ENCODE data around the gene CMYA5. TPM values are rescaled to one million over a fixed set of nuclear protein-coding genes. Genes with fewer than 3 reads are reported as not detected.
A peak's percentile ranks its signal among the peaks of the same experiment; 100 is the strongest.

Gene CMYA5
- total and polyA plus RNA-seq, 11 donors = 279 to 2,421 (median 983) TPM

DNA sequence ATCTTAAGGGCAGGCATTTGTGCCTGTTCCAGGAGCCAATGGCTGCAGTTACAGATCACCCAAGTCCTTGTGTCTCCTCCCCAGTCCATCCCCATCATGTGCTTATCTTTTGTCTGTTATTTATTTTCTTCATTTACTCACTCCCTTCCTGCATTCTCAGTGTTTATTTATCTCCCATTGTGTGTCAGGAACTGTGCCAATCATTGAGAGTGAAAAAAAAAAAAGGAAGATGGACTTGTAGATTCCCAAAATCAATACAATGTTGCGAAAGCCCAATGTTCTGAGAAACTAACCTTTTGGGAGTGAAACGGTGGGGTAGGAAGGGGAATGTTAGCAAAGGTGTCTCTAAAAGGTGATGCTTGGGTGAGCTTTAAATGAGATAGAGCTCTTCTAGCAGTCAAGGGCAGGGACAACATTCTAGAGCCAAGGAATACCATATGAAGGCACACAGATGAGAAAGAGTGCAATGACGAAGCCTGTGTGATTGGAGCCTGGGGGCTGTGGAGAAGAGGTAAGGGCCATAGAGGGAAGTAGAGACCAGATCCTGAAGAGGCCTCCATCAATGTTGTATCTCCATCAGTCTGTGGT, 53.0 kb downstream of the CMYA5 start:
- no peak overlapping the region for H3K4me3 ChIP-seq
- DNase-seq = no peak
- peak overlapping the region in 11 of 12 donors; percentile 33 to 92 (median 73) for H3K27ac ChIP-seq

DNA sequence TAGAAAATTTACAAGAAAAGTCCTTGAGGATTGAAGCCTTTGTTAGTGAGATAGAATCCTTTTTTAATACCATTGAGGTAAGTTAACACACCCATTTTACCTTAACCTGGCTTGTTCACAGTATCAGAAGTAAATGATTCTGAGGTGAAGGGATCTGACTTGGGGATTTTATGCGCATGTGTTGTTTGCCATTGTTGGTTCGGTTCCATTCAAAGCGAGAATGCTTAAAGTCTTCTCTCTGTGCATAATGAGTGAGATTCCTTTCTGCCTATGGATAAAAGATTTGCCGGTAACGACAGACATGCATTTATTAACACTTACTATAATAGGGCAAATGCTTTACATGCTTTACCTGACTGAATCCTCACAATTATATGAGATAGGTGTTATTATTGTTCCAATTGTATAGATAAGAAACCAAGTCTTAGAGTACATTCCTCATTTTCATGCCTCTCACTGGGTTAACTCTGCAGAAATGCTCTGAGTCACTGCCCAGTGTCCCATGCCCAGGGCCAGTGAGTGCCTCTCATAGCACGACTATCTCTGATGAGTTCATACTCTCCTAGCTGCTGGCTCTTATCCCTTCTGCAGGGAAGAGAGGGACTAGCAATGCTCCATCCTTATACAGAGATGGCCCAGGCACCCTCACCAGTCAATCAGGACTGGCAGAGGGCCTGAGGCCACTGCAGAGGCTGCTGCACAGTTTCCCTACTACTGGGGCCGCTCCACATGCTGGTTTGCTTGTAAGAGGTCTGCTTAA, 54.4 kb downstream of the CMYA5 start:
- peak overlapping the region in 11 of 12 donors; percentile 45 to 92 (median 73) for H3K27ac ChIP-seq

More for the DNA sequence above, 53.0 kb downstream of the CMYA5 start:
- H3K4me1 ChIP-seq = peaks cover 0 to 40% (median 16%) of the 10 kb centered on the region in 12 donors
- no peak for ATAC-seq
- no peaks in the 10 kb centered on the region for H3K9me3 ChIP-seq
- 84 to 92% (median 87%) methylated on average over 3 of the region's 3 CpGs for WGBS, 4 donors
- TF ChIP-seq CTCF (IDR thresholded peaks at IDR 0.05) (no peak), POLR2A (IDR thresholded peaks at IDR 0.05) (no peak)
- no peaks in the 10 kb centered on the region for H3K27me3 ChIP-seq
- intact Hi-C loops (cut with DNase I) = loop anchor here in 1 of 10 donors (5.0 kb wide), 1 partner anchor 50 kb away; no protein-coding TSS in a partner anchor
- H3K36me3 ChIP-seq = peaks cover 0 to 80% (median 6%) of the 10 kb centered on the region in 9 donors

DNA sequence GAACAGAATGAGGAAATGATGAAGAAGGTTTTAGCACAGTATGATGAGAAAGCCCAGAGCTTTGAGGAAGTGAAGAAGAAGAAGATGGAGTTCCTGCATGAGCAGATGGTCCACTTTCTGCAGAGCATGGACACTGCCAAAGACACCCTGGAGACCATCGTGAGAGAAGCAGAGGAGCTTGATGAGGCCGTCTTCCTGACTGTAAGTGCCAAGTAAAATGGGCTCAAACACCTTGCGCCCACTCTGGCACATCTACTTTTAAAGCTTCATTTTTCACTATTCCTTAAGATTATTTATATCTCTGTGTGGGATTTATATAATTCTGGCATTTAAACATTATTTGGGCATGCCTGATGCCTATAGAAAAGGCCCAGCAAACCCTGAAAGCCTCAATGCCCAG, 55.6 kb downstream of the CMYA5 start:
- no peak for DNase-seq
- H3K27ac ChIP-seq = peak overlapping the region in 8 of 12 donors; percentile 45 to 92 (median 73)
- intact Hi-C loops (cut with DNase I) = loop anchor here in 1 of 10 donors (5.0 kb wide), 1 partner anchor 53 kb away; no protein-coding TSS in a partner anchor
- WGBS, 4 donors = 74 to 86% (median 77%) methylated on average over 3 of the region's 3 CpGs
- H3K36me3 ChIP-seq = peaks cover 0 to 86% (median 6%) of the 10 kb centered on the region in 9 donors
- no peak for TF ChIP-seq POLR2A (IDR thresholded peaks at IDR 0.05)
- TF ChIP-seq CTCF (IDR thresholded peaks at IDR 0.05) = no peak
- peaks cover 0 to 37% (median 15%) of the 10 kb centered on the region in 12 donors for H3K4me1 ChIP-seq
- H3K27me3 ChIP-seq = no peaks in the 10 kb centered on the region
- no peak for ATAC-seq
- no peak overlapping the region for H3K4me3 ChIP-seq
- no peaks in the 10 kb centered on the region for H3K9me3 ChIP-seq

More for the DNA sequence above, 54.4 kb downstream of the CMYA5 start:
- Histone ChIP-seq H3K9me3 (no peaks in the 10 kb centered on the region), H3K4me1 (peaks cover 0 to 40% (median 16%) of the 10 kb centered on the region in 12 donors), H3K27me3 (no peaks in the 10 kb centered on the region), H3K36me3 (peaks cover 0 to 84% (median 6%) of the 10 kb centered on the region in 9 donors), H3K4me3 (no peak overlapping the region)
- TF ChIP-seq CTCF (IDR thresholded peaks at IDR 0.05) (no peak), POLR2A (IDR thresholded peaks at IDR 0.05) (no peak)
- peak; percentile 96 to 98 (median 97) for ATAC-seq
- DNase-seq = peak; percentile 61 to 75 (median 70)
- intact Hi-C loops (cut with DNase I) = loop anchor here in 1 of 10 donors (5.0 kb wide), 1 partner anchor 52 kb away; no protein-coding TSS in a partner anchor
- 58 to 65% (median 61%) methylated on average over 7 of the region's 7 CpGs for WGBS, 4 donors
